Activated naive CD8-positive, alpha-beta T cell treated with anti-CD3 and anti-CD28 coated beads, Interleukin-2, amount 50 U/mL, for 24 hours (primary cell): ENCODE data around the gene C14orf119.

Experiments used
- ATAC-seq: fragments of 150-1000 bp; cut with Tn5 transposase; one replicate; pipeline ENCODE4 v1.10.0; 2021
- DNase-seq: peaks from one replicate; pipeline ENCODE4 v3.0.0; 2021
- H3K27ac Mint-ChIP-seq: one replicate; pipeline ENCODE4 v1.8.0; 2021; ENCODE audit warnings: mild to moderate bottlenecking, mixed read lengths
- H3K27me3 Mint-ChIP-seq: one replicate; pipeline ENCODE4 v1.8.0; 2021; ENCODE audit warnings: mixed read lengths
- H3K36me3 Mint-ChIP-seq: one replicate; pipeline ENCODE4 v1.8.0; 2021; ENCODE audit warnings: low read depth, mixed read lengths
- H3K4me1 Mint-ChIP-seq: one replicate; pipeline ENCODE4 v1.8.0; 2021; ENCODE audit warnings: mixed read lengths
- H3K4me3 Mint-ChIP-seq: one replicate; pipeline ENCODE4 v1.8.0; 2021; ENCODE audit warnings: mild to moderate bottlenecking, moderate library complexity, mixed read lengths
- H3K9me3 Mint-ChIP-seq: one replicate; pipeline ENCODE4 v1.8.0; 2021; ENCODE audit warnings: mixed read lengths

The C14orf119 gene

DNA sequence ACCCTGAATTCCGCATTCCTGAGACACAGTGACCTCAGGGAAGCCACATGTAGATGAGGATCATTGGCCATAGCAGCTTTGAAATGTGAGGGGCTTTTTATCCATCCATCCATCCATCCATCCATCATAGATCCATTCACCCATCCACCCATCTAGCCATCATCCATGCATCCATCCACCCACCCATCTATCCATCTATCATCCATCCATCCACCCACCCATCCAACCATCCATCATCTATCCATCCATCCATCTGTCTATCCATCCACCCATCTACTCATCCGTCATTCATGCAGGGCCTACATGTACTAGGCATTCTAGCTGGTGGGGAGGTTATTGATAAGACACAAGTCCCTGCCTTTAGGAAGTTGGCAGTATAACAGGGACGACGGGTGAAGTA lies 51.7 kb downstream of the C14orf119 start:
- no peak overlapping the region for H3K4me3 Mint-ChIP-seq
- H3K9me3 Mint-ChIP-seq: no peaks in the 10 kb centered on the region
- no peaks in the 10 kb centered on the region for H3K27me3 Mint-ChIP-seq
- ATAC-seq: no peak
- H3K27ac Mint-ChIP-seq: no peak overlapping the region
- H3K4me1 Mint-ChIP-seq: peaks cover 1% of the 10 kb centered on the region
- DNase-seq: no peak
- no peaks in the 10 kb centered on the region for H3K36me3 Mint-ChIP-seq

DNA sequence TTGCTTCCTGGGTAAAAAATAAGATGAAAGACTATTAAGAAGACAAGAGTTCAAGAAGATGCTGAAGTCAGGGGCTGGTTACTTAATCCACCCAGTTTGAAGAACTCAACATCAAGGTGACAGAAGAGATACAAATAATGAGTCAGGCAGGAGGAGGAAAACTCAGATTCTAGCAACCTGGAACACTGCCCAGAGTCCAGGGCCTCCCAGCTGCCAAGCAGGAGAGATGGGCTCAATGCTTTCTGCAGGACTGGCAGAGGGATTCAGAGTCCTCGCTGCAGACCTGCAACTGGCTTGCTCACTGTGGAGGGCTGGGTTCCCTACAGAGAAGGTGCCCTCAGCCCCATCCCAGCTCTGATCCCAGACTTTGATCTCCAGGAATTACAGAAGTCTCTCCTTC lies 52.4 kb downstream of the C14orf119 start:
- no peaks in the 10 kb centered on the region for H3K9me3 Mint-ChIP-seq
- no peak overlapping the region for H3K4me3 Mint-ChIP-seq
- no peak overlapping the region for H3K27ac Mint-ChIP-seq
- H3K4me1 Mint-ChIP-seq: peaks cover 1% of the 10 kb centered on the region
- no peaks in the 10 kb centered on the region for H3K27me3 Mint-ChIP-seq
- ATAC-seq: no peak
- no peaks in the 10 kb centered on the region for H3K36me3 Mint-ChIP-seq
- DNase-seq: no peak

DNA sequence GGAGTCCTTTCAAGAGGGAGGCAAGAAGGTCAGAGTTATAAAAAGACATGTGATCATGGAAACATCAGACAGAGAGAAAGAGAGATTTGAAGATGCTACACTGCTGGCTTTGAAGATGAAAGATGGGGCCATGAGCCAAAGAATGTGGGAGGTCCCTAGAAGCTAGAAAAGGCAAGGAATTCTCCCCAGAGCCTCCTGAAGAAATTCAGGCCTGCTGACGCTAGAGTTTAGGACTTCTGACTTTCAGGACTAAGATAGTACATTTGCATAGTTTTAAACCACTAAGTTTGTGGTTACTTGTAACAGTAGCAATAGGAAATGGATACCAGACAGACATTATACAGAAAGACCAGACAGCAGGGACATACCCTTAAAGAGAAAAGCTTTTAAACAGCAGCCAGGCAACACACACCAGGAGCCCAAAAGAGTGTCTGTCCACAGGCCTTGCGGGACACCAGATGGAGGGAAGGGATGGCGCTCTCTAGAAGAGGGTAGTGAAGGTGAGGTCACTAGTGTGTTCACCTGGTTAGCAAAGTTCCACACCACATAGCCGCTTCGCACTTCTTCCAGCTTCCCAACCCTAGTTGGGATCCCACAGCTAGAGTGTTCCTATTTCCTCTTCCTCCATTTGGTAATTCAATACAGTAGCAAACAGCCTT lies 53.4 kb downstream of the C14orf119 start:
- Mint-ChIP-seq H3K4me3 (no peak overlapping the region), H3K27ac (no peak overlapping the region), H3K4me1 (peaks cover 6% of the 10 kb centered on the region), H3K27me3 (peaks cover 1% of the 10 kb centered on the region), H3K36me3 (no peaks in the 10 kb centered on the region), H3K9me3 (no peaks in the 10 kb centered on the region)
- DNase-seq (no peak), ATAC-seq (no peak)

DNA sequence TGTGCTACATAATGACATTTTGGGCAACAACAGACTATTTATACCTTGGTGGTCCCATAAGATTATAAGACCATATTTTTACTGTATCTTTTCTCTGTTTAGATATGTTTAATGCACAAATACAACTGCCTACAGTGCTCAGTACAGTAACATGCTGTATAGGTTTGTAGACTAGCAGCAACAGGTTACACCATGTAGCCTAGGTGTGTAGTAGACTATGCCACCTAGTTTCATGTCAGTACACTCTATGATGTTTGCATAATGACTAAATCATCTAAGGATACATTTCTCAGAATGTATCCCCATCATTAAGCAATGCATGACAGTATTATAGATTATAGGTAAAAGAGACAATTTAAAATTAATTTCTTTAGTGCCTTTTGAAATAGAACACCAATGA lies 54.4 kb downstream of the C14orf119 start:
- ATAC-seq (no peak), DNase-seq (no peak)
- Mint-ChIP-seq H3K9me3 (no peaks in the 10 kb centered on the region), H3K27me3 (peaks cover 2% of the 10 kb centered on the region), H3K27ac (no peak overlapping the region), H3K4me1 (peaks cover 13% of the 10 kb centered on the region), H3K36me3 (no peaks in the 10 kb centered on the region), H3K4me3 (no peak overlapping the region)
